Parathyroid adenoma (tissue), 2 donors: Measurements from ENCODE around the gene ALDOC.

ENCODE experiments used
- H2AFZ ChIP-seq: fragments of 300-600 bp; sonication (generic); one replicate; pipeline ENCODE4 v1.7.0; 2017; ENCODE audit warnings: antibody characterized with exemption, mild to moderate bottlenecking
- H3K27ac ChIP-seq: fragments of 300-600 bp; sonication (generic); one replicate; pipeline ENCODE4 v1.7.0; 2017
- H3K27me3 ChIP-seq: fragments of 300-600 bp; sonication (generic); one replicate; pipeline ENCODE4 v1.7.0; 2017; ENCODE audit warnings: low read length; ENCODE audit not compliant: control insufficient read depth, insufficient read depth
- H3K36me3 ChIP-seq: fragments of 300-600 bp; sonication (generic); one replicate; pipeline ENCODE4 v1.7.0; 2017; ENCODE audit warnings: low read length; ENCODE audit not compliant: control insufficient read depth, insufficient read depth
- H3K4me1 ChIP-seq: fragments of 300-600 bp; sonication (generic); one replicate; pipeline ENCODE4 v1.7.0; 2017; ENCODE audit warnings: control low read depth
- H3K4me2 ChIP-seq: fragments of 300-600 bp; sonication (generic); one replicate; pipeline ENCODE4 v1.7.0; 2017; ENCODE audit warnings: low read length
- H3K4me3 ChIP-seq: fragments of 300-600 bp; sonication (generic); one replicate; pipeline ENCODE4 v1.7.0; 2017; ENCODE audit warnings: low read depth, low read length
- H3K79me2 ChIP-seq: fragments of 300-600 bp; sonication (generic); one replicate; pipeline ENCODE4 v1.7.0; 2017; ENCODE audit warnings: control low read depth
- H3K9ac ChIP-seq: fragments of 300-600 bp; sonication (generic); one replicate; pipeline ENCODE4 v1.7.0; 2017; ENCODE audit warnings: mild to moderate bottlenecking
- H3K9me3 ChIP-seq: fragments of 300-600 bp; sonication (generic); one replicate; pipeline ENCODE4 v1.7.0; 2017; ENCODE audit warnings: low read length; ENCODE audit not compliant: control insufficient read depth
- TF ChIP-seq, protein P1 (sequence below): fragments of 300-600 bp; sonication (generic); IDR thresholded peaks from one replicate; pipeline ENCODE4 v1.7.0; 2017; ENCODE audit warnings: antibody characterized with exemption, mild to moderate bottlenecking
- donor health status: primary hyperparathyroidism.

ALDOC gene

GRCh38 chr17:28548417-28549130, 28.1 kb downstream of the ALDOC start:
- TF ChIP-seq, protein P1, sequence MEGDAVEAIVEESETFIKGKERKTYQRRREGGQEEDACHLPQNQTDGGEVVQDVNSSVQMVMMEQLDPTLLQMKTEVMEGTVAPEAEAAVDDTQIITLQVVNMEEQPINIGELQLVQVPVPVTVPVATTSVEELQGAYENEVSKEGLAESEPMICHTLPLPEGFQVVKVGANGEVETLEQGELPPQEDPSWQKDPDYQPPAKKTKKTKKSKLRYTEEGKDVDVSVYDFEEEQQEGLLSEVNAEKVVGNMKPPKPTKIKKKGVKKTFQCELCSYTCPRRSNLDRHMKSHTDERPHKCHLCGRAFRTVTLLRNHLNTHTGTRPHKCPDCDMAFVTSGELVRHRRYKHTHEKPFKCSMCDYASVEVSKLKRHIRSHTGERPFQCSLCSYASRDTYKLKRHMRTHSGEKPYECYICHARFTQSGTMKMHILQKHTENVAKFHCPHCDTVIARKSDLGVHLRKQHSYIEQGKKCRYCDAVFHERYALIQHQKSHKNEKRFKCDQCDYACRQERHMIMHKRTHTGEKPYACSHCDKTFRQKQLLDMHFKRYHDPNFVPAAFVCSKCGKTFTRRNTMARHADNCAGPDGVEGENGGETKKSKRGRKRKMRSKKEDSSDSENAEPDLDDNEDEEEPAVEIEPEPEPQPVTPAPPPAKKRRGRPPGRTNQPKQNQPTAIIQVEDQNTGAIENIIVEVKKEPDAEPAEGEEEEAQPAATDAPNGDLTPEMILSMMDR = no peak
- Histone ChIP-seq H2AFZ (no peak overlapping the region), H3K4me2 (no peak overlapping the region), H3K27ac (no peak overlapping the region), H3K4me1 (peaks cover 7% of the 10 kb centered on the region), H3K9me3 (no peaks in the 10 kb centered on the region), H3K4me3 (no peak overlapping the region), H3K36me3 (no peaks in the 10 kb centered on the region), H3K27me3 (no peaks in the 10 kb centered on the region), H3K9ac (no peak overlapping the region), H3K79me2 (no peaks in the 10 kb centered on the region)

DNA sequence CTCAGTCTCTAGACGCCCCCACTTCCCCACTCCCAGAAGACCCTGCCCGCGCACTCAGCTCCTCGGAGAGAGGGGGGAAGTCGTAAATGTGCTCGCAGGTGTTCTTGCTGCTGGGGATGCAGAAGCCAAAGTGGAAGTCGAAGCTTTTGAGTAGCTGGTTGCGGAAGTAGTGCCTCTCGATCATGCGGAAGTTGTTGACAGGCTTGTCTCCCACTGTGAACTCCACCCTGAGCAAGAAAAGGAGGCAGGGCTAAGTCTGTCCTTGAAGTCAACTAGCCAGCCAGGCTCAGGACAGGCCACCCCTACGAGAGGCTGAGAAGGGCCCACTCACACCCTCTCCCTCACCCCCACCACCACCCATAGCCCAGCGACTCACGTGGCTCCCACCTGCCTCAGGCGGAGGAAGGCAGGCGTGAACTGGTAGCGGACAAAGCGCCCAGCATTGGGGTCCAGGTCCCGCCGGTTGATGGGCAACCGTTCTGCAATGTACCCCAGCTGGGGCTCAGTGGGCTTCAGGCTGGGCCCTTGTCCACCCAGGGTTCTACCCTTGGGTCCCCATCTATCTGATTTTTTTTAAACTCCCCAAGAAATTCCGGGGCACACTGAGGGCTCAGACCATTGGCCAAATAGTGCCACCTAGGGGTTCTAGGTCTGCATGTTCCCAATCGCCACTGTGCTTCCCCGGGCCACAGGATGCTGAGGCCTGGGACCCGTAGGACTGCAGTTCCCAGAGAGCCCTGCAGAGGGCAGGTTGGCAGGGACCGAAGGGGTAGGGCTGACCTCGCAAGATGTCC, 28.9 kb downstream of the ALDOC start:
- Histone ChIP-seq H3K27me3 (no peaks in the 10 kb centered on the region), H3K36me3 (no peaks in the 10 kb centered on the region), H3K4me1 (peaks cover 7% of the 10 kb centered on the region), H2AFZ (no peak overlapping the region), H3K79me2 (no peaks in the 10 kb centered on the region), H3K27ac (no peak overlapping the region), H3K9me3 (no peaks in the 10 kb centered on the region), H3K4me3 (no peak overlapping the region), H3K9ac (no peak overlapping the region), H3K4me2 (no peak overlapping the region)
- TF ChIP-seq, protein P1 = peak; percentile 94

- no peak overlapping the region for H3K4me3 ChIP-seq
- TF ChIP-seq, protein P1 = no peak
- H3K27ac ChIP-seq = no peak overlapping the region
- no peaks in the 10 kb centered on the region for H3K79me2 ChIP-seq
- no peaks in the 10 kb centered on the region for H3K36me3 ChIP-seq
- no peak overlapping the region for H2AFZ ChIP-seq
- no peaks in the 10 kb centered on the region for H3K9me3 ChIP-seq
- H3K4me2 ChIP-seq = no peak overlapping the region
- H3K27me3 ChIP-seq = no peaks in the 10 kb centered on the region
- no peak overlapping the region for H3K9ac ChIP-seq
- H3K4me1 ChIP-seq = peaks cover 7% of the 10 kb centered on the region
Observed at GRCh38 chr17:28547096-28547622, 29.5 kb downstream of the ALDOC start.

DNA sequence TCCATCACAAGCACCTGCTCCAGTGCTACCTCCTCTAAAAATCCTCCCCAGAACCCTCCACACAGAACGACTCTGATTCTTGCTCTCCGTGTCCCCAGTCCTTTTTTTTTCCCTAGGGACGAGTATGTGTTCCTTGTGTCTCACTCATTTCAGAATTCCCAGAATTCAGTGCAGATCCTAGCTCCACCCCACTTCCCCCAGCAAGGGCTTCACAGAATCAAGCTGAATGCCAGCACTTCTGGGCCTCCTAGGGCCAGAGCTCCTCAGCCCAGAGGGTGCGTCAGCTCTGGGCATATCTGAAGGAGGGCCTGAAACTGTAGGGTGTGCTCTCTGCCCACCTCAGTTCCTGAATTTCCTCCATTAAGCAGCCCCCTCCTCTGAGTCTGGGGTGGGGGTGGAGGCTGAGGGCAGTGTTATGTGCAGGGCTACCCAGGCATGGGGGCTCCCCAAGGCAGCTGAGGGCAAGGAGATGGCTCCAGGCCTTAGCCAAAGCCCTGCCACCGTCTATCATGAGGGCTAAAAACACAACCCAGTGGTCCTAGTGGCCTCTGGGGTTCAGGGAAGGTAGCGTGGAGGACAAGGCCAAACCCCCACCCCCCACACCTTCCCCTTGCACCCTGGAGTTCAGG, 30.8 kb downstream of the ALDOC start:
- no peak overlapping the region for H3K27ac ChIP-seq
- H3K9me3 ChIP-seq = no peaks in the 10 kb centered on the region
- no peaks in the 10 kb centered on the region for H3K36me3 ChIP-seq
- TF ChIP-seq, protein P1 = no peak
- H3K4me3 ChIP-seq = no peak overlapping the region
- H3K4me2 ChIP-seq = no peak overlapping the region
- no peaks in the 10 kb centered on the region for H3K4me1 ChIP-seq
- no peak overlapping the region for H3K9ac ChIP-seq
- no peaks in the 10 kb centered on the region for H3K79me2 ChIP-seq
- no peak overlapping the region for H2AFZ ChIP-seq
- H3K27me3 ChIP-seq = no peaks in the 10 kb centered on the region
